Activated CD4-positive, alpha-beta T cell treated with anti-CD3 and anti-CD28 coated beads, Interleukin-2, amount 10 ng/mL, durations not matched to agents 24 days and 14 days (primary cell): ENCODE data around the gene OPCML. TPM values are rescaled to one million over a fixed set of nuclear protein-coding genes. Genes with fewer than 3 reads are reported as not detected.
A peak's percentile ranks its signal among the peaks of the same experiment; 100 is the strongest.

Experiments
- DNase-seq: peaks from one replicate; pipeline ENCODE4 v3.0.0; 2022
- H3K27ac Mint-ChIP-seq: one replicate; pipeline ENCODE4 v1.8.0; 2022; ENCODE audit warnings: mild to moderate bottlenecking, mixed read lengths
- H3K27me3 Mint-ChIP-seq: one replicate; pipeline ENCODE4 v1.8.0; 2022; ENCODE audit warnings: mixed read lengths
- H3K36me3 Mint-ChIP-seq: one replicate; pipeline ENCODE4 v1.8.0; 2022; ENCODE audit warnings: low read depth, mild to moderate bottlenecking, mixed read lengths
- H3K4me1 Mint-ChIP-seq: one replicate; pipeline ENCODE4 v1.8.0; 2021; ENCODE audit warnings: mixed read lengths
- H3K4me3 Mint-ChIP-seq: one replicate; pipeline ENCODE4 v1.8.0; 2022; ENCODE audit warnings: mild to moderate bottlenecking, moderate library complexity, mixed read lengths
- H3K9me3 Mint-ChIP-seq: one replicate; pipeline ENCODE4 v1.8.0; 2021; ENCODE audit warnings: mixed read lengths
- intact Hi-C: fragments of 100-400 bp; cut with micrococcal nuclease; formaldehyde crosslinking; loops from one replicate; pipeline ENCODE4 v1.15.1; 2023
- total RNA-seq: library from RNA; stranded (reverse); gene quantifications from 2 replicates; pipeline ENCODE4 v1.2.3, GENCODE V29; 2022

OPCML gene
- total RNA-seq, 1 donor from 2014 or later = not detected

DNA sequence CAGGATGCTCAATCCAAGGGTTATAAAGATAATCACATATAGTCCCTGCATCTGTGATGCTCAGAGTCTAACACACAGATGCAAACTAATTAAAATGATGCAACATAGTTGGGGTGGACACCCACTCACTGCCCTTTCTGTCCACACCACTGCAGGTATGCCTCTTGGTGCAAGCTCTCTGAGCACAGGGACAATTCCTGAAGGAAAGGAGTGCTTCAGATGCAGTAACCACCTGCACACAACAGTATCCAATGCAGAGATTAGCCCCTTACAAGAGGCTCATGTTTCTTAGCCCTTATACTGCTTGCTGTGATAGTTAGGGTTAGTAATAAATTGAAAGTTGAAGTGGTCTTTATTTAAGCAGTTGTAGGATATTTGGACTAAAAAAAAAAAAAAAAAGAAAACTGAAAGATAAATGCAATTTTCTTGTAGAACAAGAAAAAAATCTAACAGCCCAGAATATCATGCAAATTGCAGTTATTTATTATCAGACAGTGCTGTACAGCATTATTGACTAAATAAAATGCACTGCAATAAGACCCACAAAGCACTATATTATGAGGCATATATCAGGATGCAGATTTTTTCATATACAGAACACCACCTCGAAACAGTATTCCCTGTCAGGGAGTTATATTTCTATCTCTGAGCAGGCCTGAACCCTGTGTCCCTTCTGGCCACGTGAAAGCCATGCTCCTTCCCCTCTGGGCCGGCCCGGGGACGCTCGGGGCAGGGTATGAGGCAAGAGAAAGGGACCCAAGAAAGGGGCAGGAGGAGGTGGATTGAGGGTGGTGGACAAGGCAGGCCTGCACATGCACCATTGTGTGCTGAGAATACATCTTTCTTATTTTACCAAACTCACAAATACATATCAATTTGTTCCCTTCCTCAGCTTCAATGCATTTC lies 260.2 kb downstream of the OPCML start:
- Mint-ChIP-seq H3K27ac (no peak overlapping the region), H3K27me3 (no peaks in the 10 kb centered on the region), H3K9me3 (no peaks in the 10 kb centered on the region), H3K36me3 (no peaks in the 10 kb centered on the region), H3K4me3 (no peak overlapping the region), H3K4me1 (peaks cover 4% of the 10 kb centered on the region)
- intact Hi-C loops = no loop called here
- no peak for DNase-seq

DNA sequence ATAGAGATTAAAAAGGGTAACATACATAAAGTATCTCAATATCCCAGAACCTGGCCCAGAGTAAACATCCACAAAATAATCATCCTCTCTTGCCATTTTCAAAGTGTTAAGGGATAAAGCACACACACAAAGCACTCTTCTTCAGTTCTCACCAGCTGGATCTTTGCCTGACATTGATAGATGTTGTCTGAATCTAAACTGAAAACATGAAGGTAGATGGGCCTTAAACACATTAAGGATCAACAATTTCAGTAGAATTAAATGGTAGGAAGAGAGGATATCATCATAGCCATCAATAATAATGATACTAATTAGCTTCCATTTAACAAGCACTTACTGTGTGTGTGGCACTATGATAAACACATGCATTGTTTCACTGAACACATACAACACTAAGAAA lies 261.1 kb downstream of the OPCML start:
- intact Hi-C loops = no loop called here
- no peak for DNase-seq
- Mint-ChIP-seq H3K36me3 (no peaks in the 10 kb centered on the region), H3K27me3 (no peaks in the 10 kb centered on the region), H3K9me3 (no peaks in the 10 kb centered on the region), H3K4me1 (peaks cover 4% of the 10 kb centered on the region), H3K27ac (no peak overlapping the region), H3K4me3 (no peak overlapping the region)

DNA sequence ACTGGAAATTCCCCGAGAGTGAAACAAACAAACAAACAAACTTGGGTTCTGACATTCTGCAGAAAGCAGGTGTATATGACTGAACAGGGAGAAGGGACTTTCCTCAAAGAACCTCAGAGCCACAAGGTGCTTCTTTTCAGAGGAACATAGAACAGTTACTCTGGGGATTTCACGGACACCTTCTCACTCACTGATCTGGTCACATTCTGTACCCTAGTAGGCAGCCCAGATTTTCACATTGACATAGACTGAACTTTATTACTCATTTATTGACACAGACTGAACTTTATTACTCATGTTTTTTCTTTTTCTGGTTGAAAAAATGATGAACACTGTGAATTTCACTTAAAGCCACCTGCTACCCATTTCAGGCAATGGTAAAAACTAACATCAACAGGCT lies 263.0 kb downstream of the OPCML start:
- Mint-ChIP-seq H3K36me3 (no peaks in the 10 kb centered on the region), H3K4me3 (no peak overlapping the region), H3K4me1 (peaks cover 4% of the 10 kb centered on the region), H3K9me3 (no peaks in the 10 kb centered on the region), H3K27me3 (no peaks in the 10 kb centered on the region), H3K27ac (peak overlapping the region; percentile 71)
- intact Hi-C loops = no loop called here
- peak; percentile 69 for DNase-seq

DNA sequence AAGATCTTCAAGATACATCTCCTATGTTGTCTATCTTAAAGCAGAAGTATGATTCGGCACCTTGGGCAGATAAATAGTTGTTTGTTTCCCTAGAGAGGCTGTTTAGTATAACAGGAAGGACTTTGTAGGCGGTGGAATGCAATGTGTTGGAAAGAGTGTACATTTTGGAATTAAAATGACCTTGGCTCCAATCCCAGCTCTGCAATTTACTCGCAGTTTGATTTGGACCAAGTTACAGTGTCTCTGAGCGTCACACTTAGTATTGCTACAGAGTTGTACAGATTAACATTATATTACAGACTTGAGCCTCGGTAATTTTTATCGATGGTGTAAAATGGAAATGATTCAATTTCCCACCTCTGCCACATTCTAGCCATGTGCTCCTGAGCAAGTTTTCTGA lies 265.3 kb downstream of the OPCML start:
- no peak for DNase-seq
- intact Hi-C loops = no loop called here
- H3K4me3 Mint-ChIP-seq = no peak overlapping the region
- peaks cover 4% of the 10 kb centered on the region for H3K4me1 Mint-ChIP-seq
- no peaks in the 10 kb centered on the region for H3K27me3 Mint-ChIP-seq
- H3K27ac Mint-ChIP-seq = no peak overlapping the region
- no peaks in the 10 kb centered on the region for H3K36me3 Mint-ChIP-seq
- no peaks in the 10 kb centered on the region for H3K9me3 Mint-ChIP-seq

DNA sequence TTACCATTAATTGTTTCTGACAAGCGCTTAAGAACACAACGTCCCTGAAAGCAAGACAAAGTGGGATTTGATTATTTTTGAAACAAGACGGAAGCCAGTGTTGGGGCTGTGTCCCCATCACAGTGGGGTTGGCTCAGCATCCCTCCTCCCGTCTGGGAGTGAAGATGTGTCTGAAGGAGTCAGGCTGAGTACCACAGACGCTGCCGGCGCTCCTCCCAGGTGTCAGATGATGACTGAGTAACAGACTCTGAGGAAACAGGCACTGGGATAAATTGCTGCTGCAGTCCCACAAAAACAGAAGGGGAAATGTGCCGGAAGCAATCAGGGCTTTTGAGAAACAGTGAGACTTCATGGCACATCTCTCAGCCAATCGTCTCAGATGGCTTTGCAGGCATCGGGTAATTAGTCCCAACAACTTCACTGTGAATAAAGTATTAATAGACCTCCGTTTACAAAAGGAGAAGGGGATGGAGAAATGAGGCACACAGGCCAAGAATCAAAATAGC lies 266.7 kb downstream of the OPCML start:
- no peaks in the 10 kb centered on the region for H3K27me3 Mint-ChIP-seq
- intact Hi-C loops = no loop called here
- H3K4me3 Mint-ChIP-seq = no peak overlapping the region
- H3K27ac Mint-ChIP-seq = no peak overlapping the region
- H3K36me3 Mint-ChIP-seq = no peaks in the 10 kb centered on the region
- DNase-seq = no peak
- H3K4me1 Mint-ChIP-seq = peaks cover 4% of the 10 kb centered on the region
- H3K9me3 Mint-ChIP-seq = no peaks in the 10 kb centered on the region

DNA sequence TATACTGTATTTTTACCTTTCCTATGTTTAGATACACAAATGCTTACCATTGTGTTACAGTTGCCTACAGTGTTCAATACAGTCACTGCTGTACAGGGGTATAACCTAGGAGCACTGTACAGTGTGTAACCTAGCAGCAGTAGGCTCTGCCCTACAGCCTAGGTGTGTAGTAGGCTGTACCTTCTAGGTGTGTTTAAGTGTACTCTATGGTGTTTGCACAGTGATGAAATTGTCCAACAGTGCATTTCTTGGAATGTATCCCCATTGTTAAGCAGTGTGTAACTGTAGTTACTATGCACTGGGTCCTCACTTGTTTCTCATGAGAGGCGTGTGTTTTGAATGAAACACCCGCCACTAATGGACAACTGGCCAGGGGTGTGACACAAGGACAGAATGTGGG lies 269.0 kb downstream of the OPCML start:
- DNase-seq = no peak
- Mint-ChIP-seq H3K27ac (no peak overlapping the region), H3K27me3 (no peaks in the 10 kb centered on the region), H3K9me3 (no peaks in the 10 kb centered on the region), H3K4me1 (no peaks in the 10 kb centered on the region), H3K36me3 (no peaks in the 10 kb centered on the region), H3K4me3 (no peak overlapping the region)
- intact Hi-C loops = no loop called here

DNA sequence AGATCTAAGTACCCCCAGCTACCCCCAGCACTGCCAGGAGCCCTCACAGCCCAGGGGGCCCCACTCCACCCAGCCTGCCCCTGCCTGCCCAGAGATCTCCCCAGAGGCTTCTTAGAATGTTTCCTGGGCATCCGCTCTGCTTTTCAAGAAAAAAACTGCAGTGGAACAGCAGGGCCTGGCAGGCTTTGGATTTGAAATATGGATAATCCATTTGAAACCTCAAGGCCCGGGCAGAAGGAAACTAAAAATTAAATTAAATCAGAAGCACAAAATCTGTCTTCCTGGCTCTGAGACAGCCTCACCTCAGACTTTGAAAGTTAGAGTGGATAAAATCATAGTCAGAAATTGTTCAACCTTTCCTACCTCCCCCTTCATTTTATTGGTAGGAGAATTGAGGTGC lies 273.6 kb downstream of the OPCML start:
- H3K27me3 Mint-ChIP-seq = peaks cover 2% of the 10 kb centered on the region
- intact Hi-C loops = no loop called here
- no peaks in the 10 kb centered on the region for H3K4me1 Mint-ChIP-seq
- no peak for DNase-seq
- peaks cover 6% of the 10 kb centered on the region for H3K9me3 Mint-ChIP-seq
- peak overlapping the region; percentile 8 for H3K27ac Mint-ChIP-seq
- no peak overlapping the region for H3K4me3 Mint-ChIP-seq
- H3K36me3 Mint-ChIP-seq = no peaks in the 10 kb centered on the region

DNA sequence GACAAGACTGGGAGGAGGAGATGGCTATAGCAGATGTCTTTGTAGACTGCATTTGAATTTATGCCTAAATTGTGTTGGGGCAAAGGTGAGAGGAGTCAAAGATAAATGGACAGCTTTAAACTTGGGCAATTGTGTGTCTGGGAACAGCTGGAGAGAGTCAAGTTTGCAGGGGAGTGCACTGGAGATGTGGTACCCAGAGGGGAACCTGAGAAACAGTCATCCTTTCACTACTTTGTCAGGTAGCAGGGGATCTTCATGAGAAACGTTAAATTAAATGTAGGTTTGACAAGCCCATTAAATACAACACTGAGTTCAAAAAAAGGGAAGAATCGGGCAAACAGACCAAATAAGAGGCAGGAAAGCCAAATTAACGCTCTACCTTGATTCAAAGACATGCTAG lies 277.7 kb downstream of the OPCML start:
- H3K36me3 Mint-ChIP-seq = no peaks in the 10 kb centered on the region
- no peak overlapping the region for H3K4me3 Mint-ChIP-seq
- peaks cover 2% of the 10 kb centered on the region for H3K27me3 Mint-ChIP-seq
- no peak for DNase-seq
- no peaks in the 10 kb centered on the region for H3K4me1 Mint-ChIP-seq
- peaks cover 6% of the 10 kb centered on the region for H3K9me3 Mint-ChIP-seq
- H3K27ac Mint-ChIP-seq = no peak overlapping the region
- intact Hi-C loops = no loop called here

DNA sequence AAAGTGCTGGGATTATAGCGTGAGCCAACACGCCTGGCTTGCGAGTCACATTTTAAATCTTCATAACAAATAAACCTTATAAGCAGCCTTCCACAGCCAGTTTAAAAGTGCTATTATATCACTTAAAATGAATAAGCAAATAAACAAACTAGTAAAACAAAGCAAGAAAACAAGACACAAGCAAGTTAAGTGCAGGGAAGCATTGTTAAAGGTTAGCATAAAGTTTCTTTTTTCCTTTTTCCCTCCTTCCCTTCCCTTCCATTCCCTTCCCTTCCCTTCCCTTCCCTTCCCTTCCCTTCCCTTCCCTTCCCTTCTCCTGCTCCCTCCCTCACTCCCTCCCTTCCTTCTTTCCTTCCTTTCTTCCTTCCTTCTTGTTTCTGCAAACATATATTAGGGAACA lies 278.7 kb downstream of the OPCML start:
- H3K9me3 Mint-ChIP-seq = peaks cover 6% of the 10 kb centered on the region
- H3K4me3 Mint-ChIP-seq = no peak overlapping the region
- no peak for DNase-seq
- no peaks in the 10 kb centered on the region for H3K4me1 Mint-ChIP-seq
- peaks cover 2% of the 10 kb centered on the region for H3K27me3 Mint-ChIP-seq
- intact Hi-C loops = no loop called here
- no peak overlapping the region for H3K27ac Mint-ChIP-seq
- no peaks in the 10 kb centered on the region for H3K36me3 Mint-ChIP-seq

DNA sequence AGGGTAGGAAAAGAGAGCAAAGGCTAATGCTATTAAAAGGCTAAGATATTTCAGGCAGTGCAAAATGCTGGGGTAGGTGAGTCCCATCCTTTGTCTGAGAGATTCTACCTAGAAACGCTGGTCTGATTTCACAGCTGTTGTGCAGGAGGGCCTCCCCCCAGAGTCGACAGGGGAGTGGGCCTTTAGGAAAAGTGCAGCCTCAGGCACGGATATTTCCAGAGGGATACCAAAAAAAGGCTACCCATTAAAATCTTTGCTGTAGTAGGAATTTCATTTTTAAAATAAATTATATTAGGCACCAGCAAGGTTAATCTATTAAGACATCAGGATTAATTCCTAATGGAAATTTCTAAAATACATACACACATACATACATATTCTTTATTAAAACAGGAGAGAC lies 280.5 kb downstream of the OPCML start:
- no peak for DNase-seq
- intact Hi-C loops = no loop called here
- no peak overlapping the region for H3K27ac Mint-ChIP-seq

DNA sequence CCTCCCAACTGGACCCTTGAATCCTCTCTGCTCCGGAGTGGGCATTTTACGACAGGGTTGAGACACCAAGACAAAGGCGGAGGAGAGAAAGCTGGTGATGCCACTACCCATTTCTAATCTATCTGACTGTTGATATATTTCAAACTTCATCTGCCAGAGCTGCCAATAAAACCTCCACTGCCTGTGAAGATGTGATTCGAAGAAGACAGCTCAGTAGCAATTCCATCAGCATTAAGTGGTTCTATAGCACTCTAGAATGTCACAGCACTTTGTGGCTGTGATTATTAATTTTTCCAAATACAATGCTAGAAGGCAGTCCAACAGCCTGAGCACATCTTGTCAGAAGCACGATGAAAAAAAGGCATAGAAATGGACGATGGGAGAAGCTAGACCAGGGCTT lies 282.8 kb downstream of the OPCML start:
- H3K4me3 Mint-ChIP-seq = no peak overlapping the region
- H3K4me1 Mint-ChIP-seq = no peaks in the 10 kb centered on the region
- intact Hi-C loops = no loop called here
- no peaks in the 10 kb centered on the region for H3K36me3 Mint-ChIP-seq
- no peak for DNase-seq
- no peak overlapping the region for H3K27ac Mint-ChIP-seq
- H3K9me3 Mint-ChIP-seq = peaks cover 3% of the 10 kb centered on the region
- H3K27me3 Mint-ChIP-seq = peaks cover 2% of the 10 kb centered on the region

More for the DNA sequence above, 280.5 kb downstream of the OPCML start:
- Mint-ChIP-seq H3K9me3 (no peaks in the 10 kb centered on the region), H3K27me3 (peaks cover 2% of the 10 kb centered on the region), H3K4me3 (no peak overlapping the region), H3K36me3 (no peaks in the 10 kb centered on the region), H3K4me1 (no peaks in the 10 kb centered on the region)

DNA sequence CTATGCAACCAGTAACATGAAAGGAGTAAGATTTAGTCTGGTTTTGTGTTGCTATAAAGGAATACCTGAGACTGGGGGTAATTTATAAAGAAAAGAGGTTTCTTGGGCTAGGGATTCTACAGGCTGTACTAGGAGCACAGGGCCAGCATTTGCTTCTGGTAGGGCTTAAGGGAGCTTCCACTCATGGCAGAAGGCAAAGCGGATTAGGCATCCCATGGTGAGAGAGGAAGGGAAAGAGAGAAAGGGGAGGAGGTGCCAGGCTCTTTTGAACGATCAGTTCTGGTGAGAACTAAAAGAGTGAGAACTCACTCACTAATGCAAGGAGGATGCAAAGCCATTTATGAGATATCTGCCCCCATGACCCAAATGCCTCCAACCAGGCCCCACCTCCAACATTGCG lies 283.2 kb downstream of the OPCML start:
- peaks cover 2% of the 10 kb centered on the region for H3K27me3 Mint-ChIP-seq
- no peak for DNase-seq
- H3K9me3 Mint-ChIP-seq = peaks cover 3% of the 10 kb centered on the region
- H3K27ac Mint-ChIP-seq = no peak overlapping the region
- H3K4me3 Mint-ChIP-seq = no peak overlapping the region
- no peaks in the 10 kb centered on the region for H3K36me3 Mint-ChIP-seq
- intact Hi-C loops = no loop called here
- no peaks in the 10 kb centered on the region for H3K4me1 Mint-ChIP-seq

DNA sequence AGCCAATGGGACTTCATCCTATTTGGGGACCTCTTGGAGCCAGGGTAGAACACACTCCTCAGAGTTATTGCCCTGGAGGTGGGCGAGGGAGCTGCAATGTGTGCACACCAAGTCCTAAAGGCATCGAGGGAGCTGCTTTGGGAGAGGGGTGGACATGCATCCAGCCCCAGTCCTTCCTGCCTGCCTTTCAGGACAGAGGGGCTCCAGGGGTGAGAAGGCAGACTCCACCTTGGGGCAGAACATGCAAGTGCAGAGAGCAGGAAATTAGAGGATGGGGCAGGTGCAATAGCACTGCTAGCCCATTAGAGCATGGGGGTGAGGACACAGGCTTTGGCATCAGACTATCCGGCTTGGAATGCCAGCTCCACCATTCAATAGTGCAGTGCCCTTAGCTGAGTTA lies 288.5 kb downstream of the OPCML start:
- Mint-ChIP-seq H3K9me3 (peaks cover 3% of the 10 kb centered on the region), H3K36me3 (no peaks in the 10 kb centered on the region), H3K4me3 (no peak overlapping the region), H3K27ac (no peak overlapping the region), H3K4me1 (no peaks in the 10 kb centered on the region), H3K27me3 (no peaks in the 10 kb centered on the region)
- DNase-seq = no peak
- intact Hi-C loops = no loop called here

DNA sequence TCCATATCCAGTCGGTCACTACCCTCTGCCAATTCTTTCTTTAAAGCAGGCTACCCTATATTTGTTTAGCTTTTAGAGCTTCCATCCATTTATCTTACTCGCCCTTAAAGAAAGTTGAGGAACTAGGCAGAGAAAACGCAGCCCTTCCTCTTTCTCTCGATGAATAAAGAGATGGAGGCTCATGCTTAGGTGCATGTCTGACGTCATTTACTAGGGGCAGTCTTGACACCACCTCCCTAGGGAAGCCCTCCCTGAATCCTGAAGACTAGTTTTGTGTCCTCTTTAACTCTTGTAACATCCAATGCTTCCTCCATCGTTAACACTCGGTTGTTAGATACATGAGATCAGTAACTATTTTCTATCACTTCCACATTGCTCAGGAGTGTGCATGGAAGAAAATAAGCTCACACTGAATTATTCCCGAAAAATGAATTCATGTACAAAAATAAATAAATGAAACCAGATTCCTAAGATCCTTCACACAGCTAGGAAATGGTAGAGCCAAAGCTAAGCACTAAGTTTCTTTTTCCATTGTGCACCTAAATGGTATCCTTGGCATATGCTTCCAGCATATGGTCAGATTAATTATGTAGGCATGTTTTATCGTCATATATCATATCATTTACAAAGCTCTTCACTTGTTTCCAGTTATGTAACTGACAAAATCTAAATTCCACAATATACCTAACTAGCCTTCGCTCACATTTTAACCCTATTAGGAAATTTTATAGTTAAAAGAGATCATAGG lies 291.2 kb downstream of the OPCML start:
- H3K9me3 Mint-ChIP-seq = no peaks in the 10 kb centered on the region
- H3K27ac Mint-ChIP-seq = no peak overlapping the region
- intact Hi-C loops = no loop called here
- H3K4me1 Mint-ChIP-seq = no peaks in the 10 kb centered on the region
- DNase-seq = no peak
- no peaks in the 10 kb centered on the region for H3K27me3 Mint-ChIP-seq
- no peaks in the 10 kb centered on the region for H3K36me3 Mint-ChIP-seq
- H3K4me3 Mint-ChIP-seq = no peak overlapping the region
